GM12878 (cell line): Measurements from ENCODE around the gene MSI2. TPM values are rescaled to one million over a fixed set of nuclear protein-coding genes. Genes with fewer than 3 reads are reported as not detected.

Source experiments
- ATAC-seq: fragments of 200-7000 bp; cut with Tn5 transposase; 3 replicates; pipeline ENCODE4 v1.9.1; 2020; ENCODE audit warnings: mild to moderate bottlenecking, moderate library complexity
- BruUV-seq: library from RNA; stranded (reverse); fragments of 400-500 nt; replicated peaks from 2 replicates; lab custom pipeline; 2021; lab: Mats Ljungman, UMichigan
- CTCF ChIA-PET: fragments of 300-600 bp; sonication (Branson Sonifier 250); formaldehyde crosslinking; extraction: SDS; loops from one replicate; lab custom pipeline; 2021; ENCODE audit warnings: inconsistent platforms; lab: Yijun Ruan, JAX
- POLR2A ChIA-PET: fragments of 350-600 bp; formaldehyde crosslinking; extraction: SDS; loops from one replicate; lab custom pipeline; 2021; ENCODE audit warnings: inconsistent platforms; lab: Charles Lee
- RAD21 ChIA-PET: fragments of 300-600 bp; sonication (Branson Sonifier 250); formaldehyde crosslinking; loops from one replicate; lab custom pipeline; 2023; ENCODE audit warnings: antibody characterized with exemption; ENCODE audit not compliant: unreplicated experiment; lab: Charles Lee
- SMC1A ChIA-PET: fragments of 300-600 bp; sonication (Branson Sonifier 250); formaldehyde crosslinking; loops from one replicate; lab custom pipeline; 2023; ENCODE audit not compliant: unreplicated experiment, uncharacterized antibody; lab: Charles Lee
- DNase-seq: peaks from one replicate; pipeline ENCODE4 v3.0.0-alpha.2; 2011; ENCODE audit warnings: low read depth, low spot score
- FAIRE-seq: peaks from 3 replicates; lab custom pipeline; 2011; peaks lifted over from hg19 to GRCh38; lab: Jason Lieb, UNC
- H2AFZ ChIP-seq: 2 replicates; pipeline ENCODE4 v1.6.0; 2011; ENCODE audit warnings: low read depth, low read length, control low read depth; ENCODE audit not compliant: control insufficient read depth
- H3K27ac ChIP-seq: 2 replicates; pipeline ENCODE4 v1.5.1; 2011; ENCODE audit warnings: control low read depth; ENCODE audit not compliant: control insufficient read depth, insufficient read depth
- H3K27me3 ChIP-seq, 2 experiments: replicated peaks in 1 of 2; 2 replicates each; pipeline versions ENCODE4 v1.6.0 to v1.6.1; 2011; ENCODE audit warnings: low read length in 1 of 2; ENCODE audit not compliant: control insufficient read depth in 2 of 2, insufficient read depth in 2 of 2
- H3K36me3 ChIP-seq, 2 experiments: 2 replicates each; pipeline ENCODE4 v1.5.1; 2011; ENCODE audit warnings: low read length in 1 of 2; ENCODE audit not compliant: control insufficient read depth in 2 of 2, insufficient read depth in 2 of 2
- H3K4me1 ChIP-seq: 2 replicates; pipeline ENCODE4 v1.6.1; 2011; ENCODE audit warnings: mild to moderate bottlenecking, low read length, moderate library complexity, mixed read lengths; ENCODE audit not compliant: control insufficient read depth, insufficient read depth
- H3K4me2 ChIP-seq: 2 replicates; pipeline ENCODE4 v1.6.0; 2011; ENCODE audit warnings: control low read depth; ENCODE audit not compliant: control insufficient read depth, insufficient read depth
- H3K4me3 ChIP-seq: fragments of 200-600 bp; sonication (generic); 2 replicates; pipeline ENCODE4 v1.5.1; 2016
- H3K79me2 ChIP-seq: 2 replicates; pipeline ENCODE4 v1.6.0; 2011; ENCODE audit warnings: low read length; ENCODE audit not compliant: control insufficient read depth, insufficient read depth
- H3K9ac ChIP-seq: 2 replicates; pipeline ENCODE4 v1.8.0; 2011; ENCODE audit warnings: low read length, control low read depth, mixed read lengths; ENCODE audit not compliant: control insufficient read depth, insufficient read depth
- H3K9me3 ChIP-seq: replicated peaks from 3 replicates; pipeline ENCODE4 v1.5.1; 2011; ENCODE audit warnings: mild to moderate bottlenecking, low read length; ENCODE audit not compliant: control insufficient read depth, insufficient read depth
- H4K20me1 ChIP-seq: 2 replicates; pipeline ENCODE4 v1.6.0; 2011; ENCODE audit not compliant: control insufficient read depth, insufficient read depth
- MEF2A ChIP-seq: IDR thresholded peaks from 2 replicates; pipeline ENCODE4 v1.6.1; 2011; ENCODE audit warnings: low read depth, mild to moderate bottlenecking, low read length, moderate library complexity; ENCODE audit not compliant: insufficient read depth
- SKIL ChIP-seq: fragments of 450-650 bp; IDR thresholded peaks from 2 replicates; pipeline ENCODE4 v1.6.1; 2017; ENCODE audit warnings: mild to moderate bottlenecking, low read depth, inconsistent platforms; ENCODE audit not compliant: poor library complexity, severe bottlenecking
- SRF ChIP-seq, 2 experiments: IDR thresholded peaks; 2 replicates each; pipeline ENCODE4 v1.6.1; 2011; ENCODE audit warnings: low read depth in 2 of 2, low read length in 2 of 2, mild to moderate bottlenecking in 1 of 2, moderate library complexity in 1 of 2
- WGBS: methylation state at CpG from one replicate; pipeline ENCODE4 v1.1.6; 2016; ENCODE audit warnings: low lambda C conversion rate; ENCODE audit not compliant: insufficient replicate concordance, insufficient coverage; ENCODE audit errors: missing lambda C conversion rate; 5-methylcytosine and 5-hydroxymethylcytosine counted together
- in situ Hi-C: fragments of 300-500 bp; cut with MboI; formaldehyde crosslinking; loops from 9 replicates; pipeline ENCODE4 v1.14.3; 2018; ENCODE audit warnings: mixed read lengths
- intact Hi-C: fragments of 100-400 bp; cut with micrococcal nuclease; formaldehyde crosslinking; loops from one replicate; pipeline ENCODE4 v1.14.2; 2022; ENCODE audit not compliant: unreplicated experiment
- polyA plus RNA-seq, 11 experiments: library from polyadenylated mRNA; depleted of rRNA in 4 of 11; unstranded in 6 of 11; stranded (reverse) in 5 of 11; fragments of >200 nt; fragmentation: Nextera tagmentation in 4 of 11; fragmentation: Illumina TruSeq in 1 of 11; extraction: Ambion mirVana in 4 of 11; extraction: Trizol in 1 of 11; gene quantifications; 1 replicate in 1 of 11; 2 replicates in 10 of 11; pipeline versions ENCODE4 v1.2.1 to v1.2.3, GENCODE V29; 2011 to 2016; ENCODE audit warnings: inconsistent platforms in 2 of 11, missing spikeins in 2 of 11, low read depth in 1 of 11
- total RNA-seq, 4 experiments: library from RNA; depleted of rRNA in 3 of 4; stranded (reverse); fragments of >200 nt in 3 of 4; fragmentation: Illumina TruSeq in 1 of 4; extraction: Trizol in 1 of 4; gene quantifications; 2 replicates each; pipeline versions ENCODE4 v1.2.1 to v1.2.3, GENCODE V29; 2013 to 2021

Gene MSI2
- total and polyA plus RNA-seq, 10 of the 15 experiments (the other 5 are each of a cell fraction or from before 2014, with no cell fraction given) = 6.1 to 76.1 (median 42.0) TPM

GRCh38 chr17:57522042-57523005 lies 266.0 kb downstream of the MSI2 start:
- Histone ChIP-seq H3K4me2 (no peak overlapping the region), H4K20me1 (no peaks in the 10 kb centered on the region), H3K27me3 (no peaks in the 10 kb centered on the region), H3K9ac (no peak overlapping the region; the same call in 1 of the 2 replicates), H2AFZ (no peak overlapping the region), H3K4me3 (no peak overlapping the region), H3K36me3 (peaks cover 0 to 5% of the 10 kb centered on the region in 2 experiments; a peak in 2 of 4 replicates), H3K79me2 (peaks cover 12% of the 10 kb centered on the region), H3K4me1 (peaks cover 46% of the 10 kb centered on the region), H3K9me3 (no peaks in the 10 kb centered on the region), H3K27ac (no peak overlapping the region; the same call in none of the 2 replicates)
- DNase-seq = no peak
- no peak for ATAC-seq
- ChIA-PET POLR2A (interaction anchor here (0.8 to 1.7 kb wide), 5 partner anchors 9 to 77 kb away, joined by 3 to 4 read pairs (median 3); no protein-coding TSS in a partner anchor), SMC1A (interaction anchor here (1.6 to 1.9 kb wide), 3 partner anchors 9 to 56 kb away, joined by 4 to 8 read pairs (median 6); no protein-coding TSS in a partner anchor), CTCF (interaction anchor here (1.0 to 2.1 kb wide), 4 partner anchors 9 to 279 kb away, joined by 4 to 7 read pairs (median 4); no protein-coding TSS in a partner anchor), RAD21 (interaction anchor here (0.6 to 1.2 kb wide), 6 partner anchors 36 to 279 kb away, joined by 3 to 5 read pairs (median 3); no protein-coding TSS in a partner anchor)
- FAIRE-seq = no peak
- 97% methylated on average over 10 of the region's 10 CpGs for WGBS
- intact Hi-C loops (no loop called here), in situ Hi-C loops (no loop called here)
- 0 out of 2 replicates have a peak, but pooled peaks have one; percentile 8 for TF ChIP-seq MEF2A
- TF ChIP-seq SRF (IDR thresholded peaks at IDR 0.05; ENCODE audit: low read depth in 2 of 2, low read length in 2 of 2) = no peak
- no peak for TF ChIP-seq SKIL
- no TSS peak for BruUV-seq
